Suppressor macrophage treated with lipopolysaccharide for 4 hours (primary cell): ENCODE measurements around the gene DNAH3.

ENCODE experiments used
- DNase-seq: peaks from one replicate; pipeline ENCODE4 v3.0.0-alpha.2; 2020

DNAH3 gene

DNA sequence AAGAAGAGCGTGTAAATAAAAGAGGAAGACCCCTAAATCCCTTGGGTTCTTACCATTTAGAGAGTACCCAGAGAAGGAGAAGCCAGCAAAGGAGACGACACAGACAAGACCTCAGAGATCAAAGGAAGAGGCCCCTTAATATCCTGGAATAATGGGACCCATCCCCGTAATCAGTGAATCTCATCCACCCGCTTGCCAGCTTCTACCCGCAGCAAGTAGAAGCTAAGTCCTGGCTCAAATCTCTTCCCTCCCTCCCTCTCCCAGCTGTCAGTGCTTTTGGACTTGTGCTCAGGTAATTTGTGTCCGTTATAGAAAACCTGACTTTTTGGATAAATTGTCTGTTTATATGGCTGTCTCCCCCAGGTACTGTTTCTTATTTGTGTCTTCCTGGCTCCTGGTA lies 248.2 kb downstream of the DNAH3 start:
- DNase-seq, result no peak

DNA sequence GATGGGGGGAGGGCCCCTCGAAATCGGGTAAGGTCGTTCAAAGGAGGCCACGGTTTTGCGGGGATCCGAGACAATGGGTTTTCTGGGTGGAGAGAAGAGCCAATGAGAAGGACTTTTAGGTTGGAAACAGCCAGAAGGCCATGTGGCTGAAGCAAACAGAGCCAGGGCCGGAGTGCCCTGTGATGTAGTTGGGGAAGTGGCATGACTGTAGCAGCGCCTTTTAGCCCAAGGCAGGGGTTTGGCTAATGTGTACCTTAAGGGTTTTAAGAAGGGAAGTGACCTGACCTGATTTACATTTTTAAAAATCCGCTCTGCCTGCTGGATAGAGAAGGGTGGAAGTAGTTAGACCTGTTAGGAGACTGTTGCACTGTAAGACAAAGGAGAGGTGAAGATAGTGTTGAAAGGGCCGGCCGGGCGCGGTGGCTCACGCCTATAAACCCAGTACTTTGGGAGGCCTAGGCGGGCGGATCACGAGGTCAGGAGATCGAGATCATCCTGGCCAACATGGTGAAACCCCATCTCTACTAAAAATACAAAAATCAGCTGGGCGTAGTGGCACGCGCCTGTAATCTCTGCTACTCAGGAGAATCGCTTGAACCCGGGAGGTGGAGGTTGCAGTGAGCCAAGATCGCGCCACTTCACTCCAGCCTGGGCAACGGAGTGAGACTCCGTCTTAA lies 249.1 kb downstream of the DNAH3 start:
- DNase-seq, result peak; percentile 61

DNA sequence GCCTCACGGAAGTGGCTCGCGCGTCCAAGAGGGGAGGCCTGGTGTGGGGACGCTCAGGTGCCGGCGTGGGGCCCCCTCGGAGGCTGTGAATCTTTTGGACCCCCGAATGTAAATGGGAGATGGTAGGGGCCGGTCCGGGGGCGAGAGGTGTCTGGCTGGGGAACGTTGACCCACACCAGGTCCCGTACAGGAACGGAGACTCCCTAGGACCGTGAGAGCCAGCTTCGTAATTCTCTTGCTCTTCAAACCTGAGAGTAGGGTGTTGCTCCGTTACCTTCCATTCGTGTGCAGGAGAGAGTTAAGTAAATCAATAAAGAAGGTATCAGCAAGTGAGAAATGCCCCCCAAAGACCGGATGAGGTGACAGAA lies 249.6 kb downstream of the DNAH3 start:
- DNase-seq, result no peak

DNA sequence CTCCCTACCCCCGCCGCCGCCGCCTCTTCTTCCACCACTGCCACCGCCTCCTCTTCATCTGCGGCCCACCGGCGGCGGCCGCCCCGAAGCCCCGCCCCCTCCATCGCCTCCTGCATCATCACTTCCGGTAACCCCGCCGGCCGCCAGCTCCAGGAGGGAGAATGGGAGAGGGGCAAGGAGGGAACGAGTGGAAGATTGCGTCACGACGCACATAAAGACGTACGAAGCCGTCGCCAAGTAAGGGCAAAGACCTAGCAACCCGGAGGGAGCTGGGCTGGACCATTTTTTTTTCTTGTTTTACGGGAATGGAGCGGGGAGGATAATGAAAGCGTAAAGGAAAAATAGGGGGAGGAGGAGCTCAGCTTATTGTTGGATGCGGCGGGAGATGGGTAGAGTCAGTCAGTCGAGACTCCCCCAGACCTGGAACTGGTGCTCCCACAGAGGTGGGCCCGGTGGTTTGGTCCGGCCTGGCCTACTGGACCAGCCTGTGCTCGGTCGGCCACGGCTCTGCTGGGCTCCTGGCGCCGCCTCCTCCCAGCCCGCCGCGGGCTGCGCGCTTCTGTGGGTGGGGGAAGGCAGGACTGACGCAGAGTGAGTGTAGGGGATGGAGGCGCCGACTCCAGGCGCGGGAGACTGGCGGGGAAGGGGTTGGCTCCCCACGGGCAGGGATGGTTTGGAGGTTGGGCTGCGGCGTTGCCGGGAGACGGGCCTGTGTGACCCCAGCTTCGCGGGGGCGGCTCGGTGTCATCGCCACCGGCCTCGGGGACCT lies 250.2 kb downstream of the DNAH3 start, which contains the start of the genes DCUN1D3 and LYRM1:
Gene DCUN1D3, minus strand, starts transcription at position 60 of the 769 bp plus-strand sequence. CDS start 37,820 bp downstream, outside the sequence.
Gene LYRM1, plus strand, starts transcription at position 473 of the 769 bp plus-strand sequence. CDS start 14,785 bp downstream, outside the sequence.
- peak; percentile 97 for DNase-seq

DNA sequence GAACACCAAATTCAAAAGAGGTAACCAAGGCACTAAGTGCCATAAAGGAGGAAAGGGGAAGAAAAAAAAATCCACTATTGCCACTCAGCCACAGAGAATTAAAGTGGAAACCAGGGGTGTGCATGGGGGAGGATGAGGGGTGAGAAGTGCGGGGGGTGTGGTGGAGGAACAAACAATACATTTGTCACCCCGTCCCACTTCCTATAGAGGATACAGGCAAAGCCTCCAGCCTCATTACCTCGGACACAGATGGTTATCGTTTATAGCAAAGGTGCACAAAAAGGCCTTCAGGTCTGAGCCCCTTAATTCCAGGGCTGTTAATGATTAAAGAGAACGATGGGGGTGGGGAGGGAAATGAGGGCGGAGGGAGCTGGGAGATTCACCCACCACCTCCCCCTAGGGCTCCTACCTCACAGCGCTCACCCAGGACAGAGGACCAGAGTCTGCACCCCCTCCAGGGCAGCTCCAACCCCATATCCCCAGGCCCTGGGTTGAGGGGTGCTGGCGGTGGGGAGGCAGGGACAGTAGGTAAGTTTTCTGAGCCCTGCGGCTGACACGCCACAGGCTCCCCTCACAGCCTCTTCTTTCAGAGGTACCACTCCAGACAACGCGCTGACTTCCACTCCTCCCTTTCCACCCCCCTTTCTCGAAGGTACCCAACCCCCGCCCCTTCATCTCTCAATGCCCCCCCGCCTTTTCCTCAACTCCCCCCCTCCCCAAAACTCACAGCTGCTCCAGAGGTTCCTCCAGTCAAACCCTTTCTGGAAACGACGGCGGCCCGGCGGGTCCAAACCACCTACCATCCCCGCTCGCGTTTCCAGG lies 251.0 kb downstream of the DNAH3 start:
- DNase-seq, result no peak

DNA sequence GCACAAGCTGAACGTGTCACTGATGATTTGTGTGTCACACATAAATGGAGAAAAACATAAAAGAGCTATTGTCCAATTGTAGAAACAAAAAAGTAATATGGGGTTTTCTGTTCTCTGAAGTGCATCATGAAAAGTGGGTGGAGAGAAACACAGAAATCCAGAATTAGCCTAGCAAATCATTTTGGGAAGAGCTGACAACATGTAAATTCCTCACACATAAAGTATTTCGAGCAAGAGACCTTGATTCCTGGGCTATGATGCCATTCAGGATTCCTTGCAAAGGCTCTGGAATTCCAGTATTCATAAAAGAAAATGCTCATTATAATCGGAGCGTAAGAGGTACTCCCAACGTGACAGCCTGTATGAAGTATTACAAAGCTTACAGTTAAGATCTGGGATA lies 251.6 kb downstream of the DNAH3 start:
- DNase-seq, result no peak

DNA sequence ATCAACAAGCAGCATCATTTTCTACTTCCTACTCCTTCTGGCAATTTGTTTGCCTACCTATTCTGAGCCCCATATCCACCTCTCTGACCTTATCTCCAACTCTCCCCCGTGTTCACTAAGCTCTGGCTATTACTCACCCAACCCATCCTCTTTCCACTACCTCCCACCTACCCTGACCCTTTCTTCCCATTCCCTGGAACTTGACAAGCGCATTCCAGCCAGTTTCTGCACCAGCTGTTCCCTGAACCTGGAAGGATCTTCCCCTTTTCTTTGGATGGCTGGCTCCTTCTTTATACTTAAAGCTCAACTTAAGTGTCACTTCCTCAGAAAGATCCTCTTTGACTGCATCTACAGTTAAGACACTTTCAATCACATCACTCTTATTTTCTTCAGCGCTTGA lies 252.7 kb downstream of the DNAH3 start:
- no peak for DNase-seq

DNA sequence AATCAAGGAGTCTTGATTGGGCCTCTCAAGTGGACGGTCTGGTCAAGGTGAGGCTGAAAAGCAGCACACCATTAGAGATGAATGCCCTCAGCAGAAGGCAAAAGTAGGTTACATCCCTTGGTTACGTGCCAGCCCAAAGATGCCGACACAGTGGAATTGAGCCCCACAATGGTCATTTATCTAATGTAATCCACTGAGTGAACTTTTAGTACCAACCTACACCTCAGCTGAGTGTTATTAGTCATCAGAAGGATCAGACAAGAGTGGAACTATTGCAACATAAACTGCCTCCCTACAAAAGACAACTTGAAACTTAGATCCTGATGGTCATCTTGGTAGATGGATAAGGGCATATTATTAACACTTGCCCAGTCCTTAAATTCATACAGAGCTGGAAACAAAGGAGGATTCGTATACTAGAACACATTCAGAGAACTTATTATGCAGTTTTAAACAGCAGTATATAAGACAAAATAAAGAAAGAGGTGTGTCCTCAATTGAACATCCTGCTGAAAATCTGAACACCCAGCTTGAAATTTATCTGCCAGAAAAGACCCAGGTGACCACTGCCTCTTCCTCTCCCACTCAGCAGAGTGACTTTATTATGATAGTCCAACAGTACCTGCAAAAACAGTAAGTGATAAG lies 253.3 kb downstream of the DNAH3 start:
- peak; percentile 66 for DNase-seq

DNA sequence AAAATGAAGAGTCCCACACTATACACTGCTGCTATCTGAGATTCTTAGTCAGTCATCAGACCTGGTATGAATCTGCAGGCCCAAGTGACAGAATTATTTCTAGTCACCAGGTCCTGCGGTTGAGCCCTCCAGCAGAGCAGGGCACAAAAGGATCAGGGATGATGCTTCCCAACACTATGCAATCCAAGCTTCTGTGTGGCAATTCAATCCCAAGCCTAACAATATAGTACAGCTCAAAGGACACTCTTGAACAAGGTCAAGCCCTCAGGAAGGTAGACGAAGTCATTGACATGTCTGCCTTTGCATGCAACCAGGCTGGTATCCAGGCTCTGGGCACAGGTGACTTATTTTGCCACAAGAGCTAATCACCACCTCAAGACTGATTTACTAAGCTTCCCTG lies 256.3 kb downstream of the DNAH3 start:
- no peak for DNase-seq

DNA sequence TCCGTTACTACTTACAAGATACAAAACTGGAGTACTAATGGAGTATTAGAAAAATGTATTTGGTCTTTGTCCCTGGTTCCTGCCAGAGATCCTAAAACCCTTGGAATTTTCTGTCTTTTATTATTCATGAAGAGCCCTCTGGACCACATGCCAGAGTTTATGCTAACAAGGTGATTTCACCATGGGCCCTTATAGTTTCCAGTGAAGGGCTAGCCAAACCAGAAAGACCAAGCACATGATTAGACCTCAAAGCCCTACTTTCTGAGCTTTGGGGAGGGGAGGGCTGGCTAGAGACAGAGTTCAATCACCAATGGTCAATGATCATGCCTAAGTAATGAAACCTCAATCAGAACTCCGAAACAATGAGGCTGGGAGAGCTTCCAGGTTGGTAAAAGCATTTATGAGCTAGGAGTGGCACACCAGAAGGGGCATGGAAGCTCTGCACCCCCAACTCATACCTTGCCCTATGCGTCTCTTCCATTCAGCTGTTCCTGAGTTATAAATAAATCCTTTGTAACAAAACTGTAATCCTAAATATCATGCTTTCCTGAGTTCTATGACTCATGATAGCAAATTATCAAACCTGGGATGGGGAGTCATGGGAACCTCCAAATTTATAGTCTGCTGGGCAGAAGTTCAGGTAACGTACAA lies 260.9 kb downstream of the DNAH3 start:
- DNase-seq, result no peak

DNA sequence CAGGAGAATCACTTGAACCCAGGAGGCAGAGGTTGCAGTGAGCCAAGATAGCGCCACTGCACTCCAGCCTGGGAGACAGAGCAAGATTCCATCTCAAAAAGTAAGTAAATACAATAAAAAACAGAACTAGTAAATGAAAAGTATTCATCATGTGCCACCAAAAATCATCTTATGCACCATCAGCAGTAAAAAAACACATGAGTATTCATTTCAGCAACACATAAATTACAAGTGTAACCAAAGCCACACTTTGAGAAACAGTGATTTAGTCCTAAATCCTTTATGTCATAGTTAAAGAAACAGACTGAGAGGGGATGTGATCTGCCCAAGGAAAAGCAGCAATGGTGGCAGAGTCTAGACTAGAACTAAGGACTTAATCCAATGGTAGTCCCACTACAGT lies 263.4 kb downstream of the DNAH3 start:
- no peak for DNase-seq

DNA sequence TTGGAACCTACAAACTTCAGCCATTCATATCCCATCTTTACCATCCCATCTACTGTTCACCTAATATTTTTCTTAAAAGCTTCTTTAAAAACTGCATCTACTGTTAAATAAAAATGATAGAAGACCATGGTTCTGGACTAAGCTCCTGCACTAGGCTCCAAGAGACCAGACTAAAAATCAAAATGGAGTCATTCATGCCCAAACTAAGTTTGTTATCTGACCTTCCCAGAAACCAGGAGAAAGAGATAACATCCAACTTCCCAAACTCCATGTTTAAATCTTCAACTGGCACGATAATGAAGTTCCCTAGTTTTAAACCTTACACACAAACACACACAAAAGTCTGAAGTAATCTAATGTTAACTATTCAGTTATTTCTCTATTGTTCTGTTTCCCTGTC lies 264.3 kb downstream of the DNAH3 start:
- no peak for DNase-seq

DNA sequence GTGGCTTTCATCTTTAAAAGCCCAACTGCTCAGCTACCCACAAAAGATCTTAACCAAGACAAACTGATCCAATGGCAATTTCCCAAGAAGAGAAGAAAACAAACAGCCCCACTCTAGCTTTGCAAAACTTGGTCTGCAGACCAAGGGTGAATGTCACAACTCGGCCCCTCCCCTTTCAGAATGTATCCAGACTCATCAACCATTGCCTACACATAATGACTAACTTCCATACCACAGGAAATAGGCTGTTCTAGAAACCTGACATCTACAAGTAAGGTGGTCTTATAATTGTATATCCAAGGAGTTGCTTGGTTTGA lies 266.4 kb downstream of the DNAH3 start:
- peak; percentile 48 for DNase-seq

DNA sequence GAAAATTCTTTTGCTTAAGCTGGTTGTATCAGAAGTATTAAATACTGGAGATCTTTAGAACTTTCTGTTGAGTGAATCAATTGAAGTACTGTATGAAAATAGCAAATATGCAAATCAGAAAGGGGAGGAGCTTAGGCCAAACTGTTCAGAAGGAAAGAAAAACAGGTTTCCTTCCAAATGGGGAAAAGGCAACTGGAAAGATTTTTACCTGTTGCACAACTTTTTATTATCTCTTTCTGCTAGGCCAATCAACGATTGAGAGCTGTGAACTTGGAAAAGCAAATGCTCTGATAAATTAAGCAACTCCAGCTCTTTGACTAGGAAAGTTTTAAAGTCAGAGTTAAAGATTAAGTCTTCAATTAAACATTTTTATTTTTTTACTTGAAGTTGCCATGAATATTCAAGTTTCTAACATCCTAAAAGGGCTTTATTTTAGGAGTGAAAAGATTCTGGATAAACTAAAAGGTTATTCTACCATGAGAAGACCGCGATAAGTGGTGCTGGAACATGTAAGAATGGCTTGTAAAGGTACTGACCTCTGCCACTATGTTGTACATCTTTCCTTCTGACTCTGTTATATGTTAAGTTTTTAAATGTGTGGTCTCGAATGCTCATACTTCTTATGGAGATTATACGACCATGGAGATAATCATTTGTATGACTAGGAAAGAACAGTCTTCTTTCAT lies 266.9 kb downstream of the DNAH3 start:
- DNase-seq, result no peak
